NCI-H510A treated with DMSO at 0.1 percent for 48 hours (cell line): ENCODE measurements around the gene SOWAHB.
"Not testable (repeated sequence)": the region's sequence is repeated elsewhere in the genome, so short reads cannot be mapped to it uniquely, and the experiment has no call there.

Experiments
- DNase-seq: peaks from one replicate; lab custom pipeline; 2025; lab: John Stamatoyannopoulos, UW

The SOWAHB gene

DNA sequence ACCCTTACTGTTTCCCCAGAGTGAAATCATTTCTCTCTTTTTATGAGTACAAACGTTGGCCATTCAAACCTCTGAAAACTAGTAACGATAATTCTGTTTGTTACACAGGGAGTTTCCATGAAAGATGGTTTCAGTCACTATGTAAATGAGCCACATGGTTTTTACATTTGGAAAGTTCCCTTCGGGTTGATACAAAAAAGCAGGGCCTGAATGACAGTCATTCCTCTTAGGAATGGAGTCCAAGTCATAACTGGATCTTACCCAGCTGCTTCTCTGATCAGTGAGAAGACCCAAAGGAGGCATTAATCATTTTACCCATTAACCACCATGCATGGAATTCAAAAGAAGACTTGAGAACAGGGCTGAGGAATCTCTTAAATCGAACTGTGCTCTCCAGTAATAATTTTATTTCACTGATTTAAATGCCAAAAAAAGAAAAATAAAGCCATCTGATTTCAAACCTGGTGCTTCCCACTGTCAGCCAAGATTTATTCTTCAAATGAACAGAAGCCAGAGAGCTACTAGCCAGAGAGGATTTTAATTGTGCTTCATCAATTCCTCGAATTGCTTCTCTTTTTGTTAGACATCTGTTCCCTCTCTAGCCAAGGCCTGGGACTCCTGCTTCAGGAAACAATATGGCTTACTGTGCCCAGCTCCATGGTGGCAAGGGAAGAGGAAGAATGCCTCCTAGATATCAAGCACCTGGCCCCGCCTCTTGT is 3.2 kb downstream of the SOWAHB start:
- no peak for DNase-seq

DNA sequence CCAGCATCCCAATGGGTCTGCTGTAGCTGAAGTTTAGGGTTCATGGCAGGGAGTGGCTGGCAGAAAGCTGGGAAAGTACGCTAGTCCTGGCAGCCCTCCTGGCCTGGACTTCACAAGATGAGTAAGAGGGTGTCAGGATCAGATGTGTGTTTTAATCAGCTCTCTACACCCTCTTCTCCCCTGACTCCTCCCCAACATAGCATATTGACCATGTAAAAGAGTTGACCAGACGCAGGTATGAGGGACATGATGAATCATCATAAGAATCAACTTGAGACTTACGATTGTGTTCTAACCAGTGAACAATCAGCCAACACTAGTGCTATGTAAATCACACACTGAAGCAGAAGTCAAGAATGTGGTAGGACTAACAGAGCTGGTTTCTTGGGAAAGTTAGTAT is 5.3 kb downstream of the SOWAHB start:
- no peak for DNase-seq

- no peak for DNase-seq
These were observed 5.9 kb downstream of the SOWAHB start for GRCh38 chr4:76892001-76892400.

GRCh38 chr4:76886848-76887441 is 11.0 kb downstream of the SOWAHB start:
- DNase-seq, result no peak

- DNase-seq, result no peak
These were observed 11.7 kb downstream of the SOWAHB start for GRCh38 chr4:76886214-76886613.

DNA sequence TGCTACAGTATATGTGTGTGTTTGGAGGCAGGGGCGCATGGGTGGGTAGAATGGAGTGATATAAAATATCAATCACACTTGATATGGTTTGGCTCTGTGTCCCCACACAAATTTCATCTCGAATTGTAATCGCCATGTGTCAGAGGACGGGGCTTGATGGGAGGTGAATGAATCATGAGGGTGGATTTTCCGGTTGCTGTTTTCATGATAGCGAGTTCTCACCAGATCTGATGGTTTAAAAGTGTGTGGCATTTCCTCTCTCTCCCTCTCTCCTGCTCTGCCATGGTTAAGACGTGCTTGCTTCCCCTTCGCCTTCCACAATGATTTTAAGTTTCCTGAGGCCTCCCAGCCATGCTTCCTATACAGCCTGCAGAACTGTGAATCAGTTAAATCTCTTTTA is 14.8 kb downstream of the SOWAHB start:
- DNase-seq, result no peak

- DNase-seq, result peak; percentile 65
These were observed 15.3 kb downstream of the SOWAHB start for GRCh38 chr4:76882630-76883029.

DNA sequence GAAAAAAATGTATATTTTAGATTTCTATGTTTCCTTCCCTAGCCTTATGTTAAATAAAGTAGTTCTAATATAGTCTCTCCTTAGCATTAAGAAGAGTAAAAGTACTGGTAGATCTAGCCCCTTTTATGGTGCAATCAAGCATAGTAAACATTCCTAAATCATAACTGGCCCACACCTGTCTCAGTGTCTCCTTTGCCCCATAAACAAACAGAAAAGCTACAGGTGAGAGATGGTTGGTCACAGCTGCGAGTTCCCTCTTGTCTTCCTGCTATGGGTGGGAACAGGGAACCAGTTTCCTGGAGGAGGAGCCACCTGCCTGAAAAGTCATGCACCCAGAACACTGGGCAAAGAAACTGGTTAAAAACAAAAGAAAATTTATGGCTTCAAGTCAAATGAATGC is 16.6 kb downstream of the SOWAHB start:
- peak; percentile 93 for DNase-seq

DNA sequence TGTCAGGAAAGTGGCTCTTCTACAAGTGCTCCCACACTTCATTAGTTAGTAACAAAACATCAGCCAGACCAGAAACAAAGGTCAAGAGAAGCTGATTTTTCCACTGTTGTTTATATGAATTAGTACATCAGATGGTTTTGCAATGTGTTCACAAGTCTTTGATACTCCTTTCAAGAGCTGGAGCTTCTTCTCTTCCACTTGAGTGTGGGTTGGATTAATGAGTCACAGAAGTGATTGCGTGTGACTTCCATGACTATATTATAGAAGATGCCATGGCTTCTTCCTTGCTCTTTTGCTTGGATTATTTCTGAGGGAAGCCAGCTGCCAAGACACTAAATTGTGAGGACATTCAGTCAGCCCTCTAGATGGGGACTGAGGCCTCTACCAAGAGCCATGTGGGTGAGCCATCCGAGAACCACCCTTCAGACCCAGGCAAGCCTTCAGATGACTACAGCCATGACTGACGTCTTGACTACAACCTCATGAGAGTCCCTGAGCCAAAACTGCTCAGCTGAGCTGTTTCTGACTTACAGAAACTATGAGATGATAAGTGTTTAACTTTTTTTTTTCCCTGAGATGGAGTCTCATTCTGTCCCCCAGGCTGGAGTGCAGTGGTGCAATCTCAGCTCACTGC is 18.1 kb downstream of the SOWAHB start:
- DNase-seq, result no peak

GRCh38 chr4:76878641-76879165 is 19.2 kb downstream of the SOWAHB start:
- DNase-seq, result not testable (repeated sequence)

- DNase-seq, result no peak
These were observed 23.8 kb downstream of the SOWAHB start for GRCh38 chr4:76874176-76874575.

DNA sequence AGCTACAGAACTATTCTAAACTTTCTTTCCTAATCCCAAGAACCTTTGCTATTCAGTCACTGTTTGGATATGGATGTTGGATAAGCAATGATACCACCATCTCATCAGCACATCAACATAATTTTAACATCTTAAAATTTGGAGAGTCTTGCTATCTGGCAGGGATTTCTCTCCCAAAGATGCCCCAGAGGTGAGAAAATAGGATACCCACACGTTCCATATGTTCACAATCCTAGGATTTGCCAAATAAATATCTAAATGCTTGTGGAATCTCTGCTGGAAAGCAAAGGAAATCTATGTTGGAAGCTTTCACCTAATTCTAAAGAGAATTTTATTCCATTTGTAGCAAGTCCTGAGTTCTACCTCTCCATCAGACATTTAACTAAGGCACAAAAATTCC is 24.4 kb downstream of the SOWAHB start:
- no peak for DNase-seq

DNA sequence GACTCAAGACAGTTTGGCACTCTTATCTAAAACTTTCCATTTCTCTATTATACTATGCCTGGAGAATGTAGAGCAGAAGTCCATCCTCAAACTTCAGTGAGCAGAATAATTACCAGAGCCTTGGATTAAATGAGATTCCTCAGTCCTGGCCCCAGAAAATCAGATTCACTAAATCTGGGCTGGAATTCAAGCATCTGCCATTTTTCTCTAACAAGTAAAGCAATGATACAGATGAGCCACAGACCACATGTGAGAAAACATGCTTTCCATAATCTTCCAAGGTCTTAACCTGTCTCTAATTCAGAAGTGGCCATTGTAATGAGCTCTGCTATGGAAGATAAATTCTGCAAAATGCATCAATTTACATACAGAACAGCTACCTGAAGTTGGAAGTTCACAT is 25.4 kb downstream of the SOWAHB start:
- DNase-seq, result no peak

- not testable (repeated sequence) for DNase-seq
These were observed 29.2 kb downstream of the SOWAHB start for GRCh38 chr4:76868780-76869179.

GRCh38 chr4:76867880-76868655 is 29.9 kb downstream of the SOWAHB start:
- no peak for DNase-seq

DNA sequence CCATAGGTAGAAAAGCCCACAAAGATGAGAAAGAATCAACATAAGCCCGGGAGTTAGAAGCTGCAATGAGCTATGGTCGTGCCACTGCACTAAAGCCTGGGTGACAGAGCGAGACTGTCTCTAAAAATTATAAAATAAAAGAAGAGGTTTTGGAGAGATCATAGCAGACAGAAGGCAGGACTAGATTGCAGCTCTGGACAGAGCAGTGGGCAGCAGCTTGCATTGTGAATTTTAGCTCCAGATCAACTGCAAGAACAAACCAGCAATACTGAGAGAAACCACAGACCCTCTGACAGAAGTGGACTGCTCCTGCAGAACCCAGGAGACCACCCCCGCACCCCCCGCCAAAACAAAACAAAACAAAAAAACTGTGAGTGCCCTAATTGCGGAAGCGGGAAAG is 30.6 kb downstream of the SOWAHB start:
- DNase-seq, result no peak

- DNase-seq, result no peak
These were observed 31.3 kb downstream of the SOWAHB start for GRCh38 chr4:76866641-76867040.

- no peak for DNase-seq
These were observed 39.6 kb downstream of the SOWAHB start for GRCh38 chr4:76858319-76858718.

DNA sequence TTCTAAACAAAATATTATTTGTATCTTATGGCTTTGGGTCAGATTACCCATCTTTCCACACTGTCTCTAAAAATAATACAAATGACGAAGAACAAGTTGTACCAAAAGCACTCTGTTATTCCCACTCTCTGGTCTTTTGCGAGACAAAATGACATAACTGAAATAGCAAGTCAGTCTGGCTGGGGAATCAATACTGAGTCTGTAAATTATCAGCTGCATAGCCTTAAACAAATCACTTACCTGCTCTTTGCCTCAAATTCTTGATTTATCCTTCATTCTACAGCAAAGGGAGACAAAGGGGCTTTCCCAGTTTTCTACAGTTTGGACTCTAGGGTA is 40.9 kb downstream of the SOWAHB start:
- DNase-seq, result no peak

- DNase-seq, result peak; percentile 15
These were observed 41.5 kb downstream of the SOWAHB start for GRCh38 chr4:76856243-76857073.

GRCh38 chr4:76854858-76855257 is 43.1 kb downstream of the SOWAHB start:
- DNase-seq, result no peak

GRCh38 chr4:76851375-76851774 is 46.6 kb downstream of the SOWAHB start:
- no peak for DNase-seq
